Activated effector memory CD4-positive, alpha-beta T cell treated with anti-CD3 and anti-CD28 coated beads, Interleukin-2, amount 50 U/mL, for 16 hours (primary cell): Measurements from ENCODE around the gene POU1F1.
"Not testable (repeated sequence)": the region's sequence is repeated elsewhere in the genome, so short reads cannot be mapped to it uniquely, and the experiment has no call there.

Experiments used
- DNase-seq: peaks from one replicate; pipeline ENCODE4 v3.0.0-alpha.2; 2020

POU1F1 gene, protein sequence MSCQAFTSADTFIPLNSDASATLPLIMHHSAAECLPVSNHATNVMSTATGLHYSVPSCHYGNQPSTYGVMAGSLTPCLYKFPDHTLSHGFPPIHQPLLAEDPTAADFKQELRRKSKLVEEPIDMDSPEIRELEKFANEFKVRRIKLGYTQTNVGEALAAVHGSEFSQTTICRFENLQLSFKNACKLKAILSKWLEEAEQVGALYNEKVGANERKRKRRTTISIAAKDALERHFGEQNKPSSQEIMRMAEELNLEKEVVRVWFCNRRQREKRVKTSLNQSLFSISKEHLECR

DNA sequence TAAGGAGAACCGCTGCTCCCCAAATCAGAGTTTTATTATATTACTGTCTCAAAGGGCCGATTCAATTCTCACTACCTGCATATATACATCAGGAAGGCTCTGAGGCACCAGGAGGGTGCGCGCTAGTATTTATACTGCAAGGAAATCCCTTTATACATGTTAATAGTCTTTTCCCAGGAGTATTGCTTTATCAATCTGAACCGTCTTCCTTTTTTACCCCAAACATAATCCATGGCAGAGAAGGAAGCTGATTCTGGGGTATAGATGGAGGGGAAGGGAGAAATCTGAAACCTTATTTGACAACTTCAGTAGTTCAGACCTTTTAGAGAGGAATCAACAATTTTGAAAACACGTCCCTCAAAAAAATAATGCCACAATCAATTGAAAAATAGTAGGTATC is at the start of gene POU1F1:
POU1F1 (minus strand) TSS at position 101 of the 400 bp plus-strand sequence. CDS start 122 bp downstream, outside the sequence.
- no peak for DNase-seq

DNA sequence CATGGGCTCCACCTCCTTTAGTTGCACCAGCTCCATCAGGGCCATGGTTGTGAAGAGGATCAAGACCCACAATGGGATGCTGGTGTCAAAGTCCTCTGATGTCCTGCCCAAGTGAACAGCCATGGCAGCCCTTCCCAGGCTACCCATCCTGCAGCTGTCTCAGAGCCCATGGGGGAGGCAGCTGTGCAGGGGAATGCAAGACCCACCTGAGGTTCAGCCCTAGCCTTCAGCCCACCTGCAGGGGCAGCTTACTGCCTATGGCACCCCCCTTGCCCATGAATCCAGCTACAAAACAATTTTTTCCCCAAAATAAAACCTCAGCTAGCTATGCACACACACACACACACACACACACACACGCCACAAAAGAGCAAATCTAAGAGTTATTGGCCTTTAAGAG is 48.2 kb upstream of the POU1F1 start:
- DNase-seq, result no peak

DNA sequence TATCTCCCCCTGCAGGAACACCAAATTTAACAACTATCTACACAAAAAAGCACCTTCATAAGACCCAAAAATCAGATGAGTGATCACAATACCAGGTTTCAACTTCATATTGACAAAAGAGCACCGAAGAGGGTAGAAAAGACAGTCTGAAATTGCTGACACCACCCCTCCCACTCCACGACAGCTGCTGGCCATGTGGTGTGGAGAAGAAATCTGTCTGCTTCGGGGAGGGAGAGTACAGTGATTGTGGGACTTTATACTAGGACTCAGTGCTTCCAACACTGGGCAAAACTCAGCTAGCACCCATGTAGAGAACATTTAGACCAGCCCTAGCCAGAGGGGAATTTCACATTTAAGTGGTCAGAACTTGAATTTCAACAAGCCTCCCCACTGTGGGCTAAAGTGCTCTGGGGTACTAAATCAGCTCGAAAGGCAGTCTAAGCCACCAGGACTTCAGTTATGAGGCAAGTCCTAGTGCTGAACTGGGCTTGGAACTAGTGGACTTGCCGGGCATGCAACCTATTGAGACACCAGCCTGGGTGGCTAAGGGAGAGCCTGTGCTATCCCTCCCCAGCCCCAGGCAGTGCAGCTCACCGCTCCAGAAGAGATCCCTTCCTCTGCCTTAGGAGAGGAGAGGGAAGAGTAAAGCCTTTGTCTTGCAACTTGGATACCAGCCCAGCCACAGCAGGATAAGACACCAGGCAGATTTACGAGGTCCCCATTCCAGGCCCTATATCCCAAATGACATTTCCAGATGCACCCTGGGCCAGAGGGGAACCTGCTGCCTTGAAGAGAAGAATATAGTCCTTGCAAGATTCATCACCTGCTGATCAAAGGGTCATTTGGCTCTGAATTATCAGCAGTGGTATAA is 44.6 kb upstream of the POU1F1 start:
- no peak for DNase-seq

DNA sequence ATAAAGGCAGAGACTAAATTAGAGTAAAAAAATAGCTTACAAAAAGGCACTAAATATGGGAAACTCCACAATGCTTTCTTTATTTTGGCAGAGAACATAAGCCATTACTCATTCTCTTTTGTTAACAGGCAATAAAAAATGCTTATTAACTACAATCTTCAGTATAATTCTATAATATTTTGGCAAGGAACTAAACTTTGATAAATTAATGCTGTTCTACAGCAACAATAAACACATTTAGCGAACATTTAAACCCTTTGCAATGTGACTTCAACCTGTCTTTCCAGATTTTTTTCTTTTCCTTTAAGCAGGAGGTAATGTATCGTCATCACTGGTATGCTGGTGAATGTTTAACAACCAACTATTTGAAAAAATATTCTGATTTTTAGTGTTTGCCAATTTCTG is 42.2 kb upstream of the POU1F1 start:
- no peak for DNase-seq

DNA sequence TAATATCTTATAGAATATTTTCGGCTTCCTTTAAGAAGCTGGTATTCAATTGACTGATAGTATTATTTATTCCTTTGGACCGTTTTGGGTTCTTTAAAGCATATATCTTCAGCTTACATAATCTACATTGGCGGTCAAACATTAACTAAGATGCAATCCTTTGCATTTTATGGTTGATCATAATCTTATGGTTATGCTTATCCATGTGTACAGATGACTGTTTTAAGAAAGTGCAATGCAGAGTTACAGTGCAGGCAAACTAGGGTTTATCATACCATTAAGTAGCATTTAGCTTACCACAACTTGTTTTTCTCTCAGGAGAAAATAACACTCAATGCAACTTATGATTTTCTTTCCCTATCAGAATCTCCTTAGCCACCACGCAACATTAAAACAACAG is 41.4 kb upstream of the POU1F1 start:
- DNase-seq, result no peak

DNA sequence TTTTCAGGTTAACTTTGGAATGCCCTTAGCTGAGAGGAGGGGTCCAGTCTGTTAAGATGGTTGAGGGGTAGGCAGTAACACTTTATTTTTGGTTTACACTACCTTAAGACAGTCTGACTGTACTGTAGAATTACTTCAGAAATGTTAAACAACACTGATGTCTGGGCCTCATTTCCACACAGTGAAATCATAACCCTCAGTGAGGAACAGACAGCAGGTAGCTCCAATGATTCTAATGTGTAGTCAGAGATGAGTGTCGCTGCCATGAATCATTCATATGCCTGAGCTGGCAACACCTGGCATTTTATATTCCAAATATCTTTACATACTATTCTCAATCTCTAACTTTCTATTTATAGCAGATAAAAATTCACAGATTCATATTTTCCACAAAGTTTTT is 37.3 kb upstream of the POU1F1 start:
- no peak for DNase-seq

DNA sequence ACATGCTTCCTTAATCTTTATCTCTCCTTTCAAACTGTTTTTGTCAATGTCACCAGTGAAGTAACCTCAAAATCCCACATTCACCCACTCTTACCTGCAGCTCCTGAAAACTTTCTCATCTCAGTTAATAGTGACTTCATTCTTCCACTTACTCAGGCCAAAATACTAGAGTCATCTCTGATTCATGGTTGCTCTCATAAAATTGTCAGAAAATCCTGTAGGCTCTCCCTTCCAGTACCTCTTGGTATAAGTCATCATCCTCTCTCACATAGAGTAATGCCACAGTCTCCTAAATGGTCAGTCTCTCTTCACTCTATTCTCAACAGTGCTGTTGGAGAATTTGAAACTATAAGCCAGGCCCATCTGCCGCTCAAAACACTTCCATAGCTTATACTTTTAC is 34.9 kb upstream of the POU1F1 start:
- no peak for DNase-seq

DNA sequence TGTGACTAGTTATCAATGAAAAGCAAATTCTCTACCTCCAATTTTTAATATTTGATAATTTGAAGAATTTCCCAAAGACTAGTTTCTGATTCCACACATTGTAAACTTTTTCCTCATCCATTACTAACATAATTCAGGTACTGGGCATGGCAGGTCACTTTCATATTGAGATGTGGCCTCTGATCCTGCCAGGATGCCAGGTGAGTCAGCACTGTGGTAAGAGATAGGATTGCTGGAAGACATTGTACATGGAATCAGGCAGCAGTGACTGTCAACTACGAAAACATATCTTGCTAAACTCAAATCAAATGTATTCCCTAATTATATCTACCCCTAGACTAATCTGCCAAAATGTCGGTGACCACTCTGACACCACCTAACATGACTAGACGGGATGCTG is 33.2 kb upstream of the POU1F1 start:
- DNase-seq, result no peak

DNA sequence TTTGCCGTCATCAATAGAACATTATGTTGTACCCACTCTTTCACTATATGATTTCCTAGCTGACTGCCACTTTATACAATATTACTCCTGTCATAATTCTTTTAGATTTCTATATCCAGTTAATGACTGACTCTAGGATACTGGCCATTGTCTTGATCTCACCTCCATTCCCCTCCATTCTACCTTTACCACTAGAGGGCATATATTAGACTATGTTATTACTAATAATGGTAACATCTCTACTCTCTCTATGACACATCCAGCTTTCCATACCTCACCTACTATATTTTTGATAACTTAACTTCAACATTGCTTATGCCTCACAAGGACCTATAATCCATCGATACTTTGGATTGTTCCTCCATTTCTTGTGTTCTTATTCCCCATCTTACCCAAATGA is 31.4 kb upstream of the POU1F1 start:
- DNase-seq, result no peak

DNA sequence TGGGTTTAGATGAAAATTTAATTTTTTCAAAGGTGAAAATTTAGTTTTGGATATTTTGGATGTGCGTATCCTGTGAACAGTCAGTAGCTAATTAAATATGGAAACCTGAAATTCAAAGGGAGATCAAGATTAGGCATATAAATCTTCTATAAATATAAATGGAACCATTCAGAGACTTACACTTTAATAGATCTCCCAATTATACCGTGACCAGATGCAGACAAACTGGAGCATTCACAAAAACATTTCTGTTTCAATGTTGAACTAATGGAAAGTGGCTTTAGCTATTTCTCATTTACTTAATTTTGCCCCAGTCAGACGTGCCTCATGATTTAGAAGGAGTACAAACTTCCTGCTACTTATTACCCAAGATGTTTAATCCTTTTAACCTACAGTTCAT is 29.1 kb upstream of the POU1F1 start:
- no peak for DNase-seq

DNA sequence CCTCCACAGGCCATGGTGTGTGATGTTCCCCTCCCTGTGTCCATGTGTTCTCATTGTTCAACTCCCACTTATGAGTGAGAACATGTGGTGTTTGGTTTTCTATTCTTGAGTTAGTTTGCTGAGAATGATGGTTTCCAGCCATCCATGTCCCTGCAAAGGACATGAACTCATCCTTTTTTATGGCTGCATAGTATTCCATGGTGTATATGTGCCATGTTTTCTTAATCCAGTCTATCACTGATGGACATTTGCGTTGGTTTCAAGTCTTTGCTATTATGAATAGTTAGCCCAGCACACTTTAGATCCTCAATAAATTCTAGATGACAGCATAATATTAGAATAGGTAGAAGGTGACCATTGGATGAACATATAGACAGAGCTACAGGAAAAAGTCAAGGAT is 28.6 kb upstream of the POU1F1 start:
- not testable (repeated sequence) for DNase-seq

DNA sequence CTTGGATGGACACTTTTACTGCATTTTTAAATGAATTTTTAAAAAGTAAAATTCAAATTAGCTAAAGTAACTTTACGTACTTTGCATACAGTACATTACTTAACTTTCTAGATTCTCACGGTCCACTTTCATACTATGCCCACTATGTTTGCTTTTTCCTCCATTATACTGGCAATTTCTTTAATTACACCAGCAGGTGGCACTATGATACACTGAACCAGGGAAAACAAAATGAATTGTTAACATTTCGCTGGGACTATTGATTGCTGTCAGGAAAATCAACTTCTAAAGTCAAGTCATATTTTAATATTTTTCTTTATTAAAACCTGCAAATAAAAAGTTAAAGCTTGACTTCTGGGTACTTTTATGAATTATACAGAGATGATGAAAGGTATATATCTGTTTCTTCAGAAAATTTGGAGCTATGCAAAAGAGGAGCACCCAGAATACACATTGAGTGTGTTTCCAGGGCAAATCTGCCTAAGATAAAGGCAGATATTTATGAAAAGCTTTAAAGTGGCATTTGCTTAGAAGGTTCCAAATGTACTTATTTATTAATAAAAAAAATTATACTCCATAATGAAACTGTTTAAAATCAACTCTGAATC is 21.8 kb upstream of the POU1F1 start:
- DNase-seq, result no peak

DNA sequence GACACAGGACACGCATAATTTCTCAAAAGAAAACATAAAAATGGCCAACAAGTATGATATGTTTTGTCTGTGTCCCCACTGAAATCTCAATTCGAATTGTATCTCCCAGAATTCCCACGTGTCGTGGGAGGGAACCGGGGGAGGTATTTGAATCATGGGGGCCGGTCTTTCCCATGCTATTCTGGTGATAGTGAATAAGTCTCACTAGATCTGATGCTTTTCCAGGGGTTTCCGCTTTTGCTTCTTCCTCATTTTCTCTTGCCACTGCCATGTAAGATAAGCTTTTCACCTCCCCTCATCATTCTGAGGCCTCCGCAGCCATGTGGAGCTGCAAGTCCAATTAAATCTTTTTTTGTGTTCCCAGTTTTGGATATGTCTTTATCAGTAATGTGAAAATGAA is 12.1 kb upstream of the POU1F1 start:
- no peak for DNase-seq

DNA sequence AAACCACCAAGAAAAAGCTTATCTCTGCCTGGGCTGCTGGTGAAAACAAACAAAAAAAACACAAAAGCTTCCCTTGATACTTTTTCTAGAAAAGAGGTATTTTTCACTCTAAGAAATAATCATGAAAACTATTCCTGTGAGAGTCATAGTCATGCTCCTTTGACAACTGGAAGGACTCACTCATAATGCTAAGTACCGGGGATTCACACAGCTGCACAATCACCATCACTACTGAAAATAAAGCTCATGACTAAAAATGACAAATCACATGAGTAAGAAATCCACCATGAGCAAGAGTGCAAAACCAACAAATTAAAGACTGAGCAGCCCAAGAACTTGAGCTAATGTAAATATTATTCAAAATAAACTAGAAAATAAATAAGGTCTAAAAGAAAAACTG is 10.6 kb upstream of the POU1F1 start:
- DNase-seq, result no peak

DNA sequence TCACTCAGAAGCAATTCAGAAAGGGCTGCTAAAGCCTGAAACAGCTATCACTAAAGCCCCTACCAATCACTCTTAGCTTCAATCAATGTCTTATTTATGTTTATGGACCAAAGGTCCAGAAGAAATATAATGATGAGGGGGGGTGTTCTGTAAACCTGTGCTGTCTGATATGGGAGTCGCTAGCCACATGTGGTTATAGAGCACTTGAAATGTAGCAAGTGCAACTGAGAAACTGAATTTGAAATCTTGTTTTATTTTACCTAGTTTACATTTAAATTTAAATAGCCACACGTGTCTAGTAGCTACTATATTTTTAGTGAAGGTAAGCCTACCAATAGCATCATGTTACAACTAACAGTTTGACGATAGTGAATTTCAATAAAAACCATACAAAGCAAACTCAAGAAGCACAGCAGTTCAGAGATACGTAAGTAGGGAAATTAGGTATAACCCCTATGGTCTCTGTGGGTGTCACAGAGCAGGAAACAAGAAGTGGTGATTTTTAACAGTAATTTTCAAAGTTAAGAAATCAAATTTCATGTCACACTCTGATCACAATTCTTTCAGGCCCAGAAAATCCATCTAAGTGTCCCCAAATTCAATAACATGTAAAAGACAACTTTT is 3.6 kb downstream of the POU1F1 start:
- no peak for DNase-seq

DNA sequence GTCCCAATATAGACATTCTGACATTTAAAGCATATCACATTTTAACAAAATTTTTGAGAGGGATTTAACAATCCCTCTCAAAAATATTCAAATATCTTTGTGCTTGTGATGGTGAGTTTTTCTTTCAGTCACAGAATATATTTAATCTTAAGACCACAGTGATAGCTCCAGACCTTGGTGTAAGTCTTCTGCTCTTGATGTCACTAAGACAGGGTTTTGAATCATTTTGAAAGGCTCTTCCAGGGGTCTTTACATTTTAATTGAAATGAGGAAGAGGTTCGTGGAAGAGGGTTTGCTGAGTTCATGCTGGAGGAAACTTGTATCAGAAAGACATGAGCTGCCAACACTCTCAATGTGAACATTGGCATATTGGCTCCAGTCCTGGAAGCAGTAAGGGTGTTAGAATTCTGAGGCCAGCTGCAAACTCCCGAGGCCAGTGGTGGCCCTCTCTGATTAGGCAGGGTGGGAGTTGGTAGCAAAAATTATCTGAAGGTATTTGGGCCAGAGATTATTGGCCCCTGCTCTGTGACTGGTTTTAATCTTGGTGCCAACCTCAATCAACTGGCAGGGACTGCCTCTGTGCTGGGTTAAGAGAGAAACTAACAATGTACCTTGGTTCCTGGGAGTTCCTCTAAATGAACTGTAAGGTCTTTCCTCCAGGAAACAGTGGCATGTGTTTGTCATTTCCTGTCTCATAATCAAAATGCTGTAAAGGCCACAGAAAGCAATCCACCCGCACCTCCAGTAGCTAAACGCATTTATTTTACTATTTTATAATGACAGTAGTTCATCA is 5.3 kb downstream of the POU1F1 start:
- no peak for DNase-seq

DNA sequence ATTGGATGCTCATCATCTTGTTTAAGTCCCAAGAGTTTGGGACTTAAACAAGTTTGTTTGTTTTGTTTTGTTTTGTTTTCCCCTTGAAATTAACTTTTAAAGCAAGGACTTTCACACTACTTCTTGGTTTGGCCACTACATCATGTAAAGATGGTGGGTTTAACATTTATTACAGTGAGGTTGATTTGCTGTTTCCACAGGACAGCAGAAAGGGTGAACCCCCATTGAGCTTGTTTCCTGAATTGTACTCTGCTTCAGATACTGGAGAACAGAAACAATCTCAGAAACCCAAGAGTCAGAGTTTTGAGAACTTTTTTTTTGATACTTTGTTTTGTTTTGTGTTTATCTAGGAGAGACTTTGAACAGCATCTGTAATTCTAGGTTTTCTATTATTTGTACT is 6.7 kb downstream of the POU1F1 start:
- DNase-seq, result no peak

DNA sequence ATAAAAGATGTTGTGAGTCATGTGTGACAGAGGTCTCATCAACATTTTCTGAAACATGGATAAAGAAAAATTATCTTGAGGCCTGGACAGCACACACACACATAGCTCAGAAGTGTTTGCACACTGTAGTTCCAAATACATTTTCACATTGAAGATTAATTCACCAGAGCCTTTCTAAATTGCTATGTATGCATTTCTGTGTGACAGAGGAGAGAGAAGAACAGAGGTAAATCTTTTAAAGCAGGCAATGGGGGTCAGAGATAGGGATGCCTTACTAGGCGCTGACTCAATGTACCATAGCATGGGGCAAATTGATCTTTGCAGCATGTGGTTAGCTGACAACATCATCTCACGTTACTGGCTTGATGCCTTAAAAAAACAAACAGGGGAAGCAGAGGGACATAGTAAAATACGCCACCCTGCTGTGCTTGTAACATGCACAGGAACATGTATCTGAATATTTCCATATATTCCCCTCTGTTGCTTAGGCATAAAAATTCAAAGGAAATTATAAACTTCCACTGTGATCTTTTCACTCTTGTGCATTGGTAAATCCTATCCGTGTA is 7.7 kb downstream of the POU1F1 start:
- no peak for DNase-seq

DNA sequence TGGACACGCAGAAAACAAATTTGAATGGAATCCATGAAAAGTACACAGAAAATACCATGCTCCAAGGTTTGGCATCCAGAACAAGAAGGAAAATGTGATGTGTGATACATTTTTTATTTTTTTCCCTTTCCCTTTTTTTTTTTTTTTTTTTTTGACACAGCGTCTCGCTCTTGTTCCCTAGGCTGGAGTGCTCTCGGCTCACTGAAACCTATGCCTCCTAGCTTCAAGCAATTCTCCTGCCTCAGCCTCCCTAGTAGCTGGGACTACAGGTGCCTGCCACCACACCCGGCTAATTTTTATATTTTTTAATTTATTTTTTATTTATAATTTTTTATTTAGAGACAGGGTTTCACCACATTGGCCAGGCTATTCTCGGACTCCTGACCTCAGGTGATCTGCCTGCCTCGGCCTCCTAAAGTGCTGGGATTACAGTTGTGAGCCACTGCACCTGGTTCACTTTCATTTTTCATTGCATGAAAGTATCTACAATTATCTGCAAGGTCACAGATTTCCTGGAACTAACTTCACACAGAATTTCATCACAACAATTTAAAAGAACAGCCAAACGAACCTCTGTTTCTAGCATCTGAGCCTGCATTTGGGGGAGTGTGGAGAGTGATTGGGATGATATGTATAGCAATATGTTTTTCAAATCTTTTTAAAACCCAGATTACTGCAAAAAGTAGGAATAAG is 8.3 kb downstream of the POU1F1 start:
- no peak for DNase-seq

DNA sequence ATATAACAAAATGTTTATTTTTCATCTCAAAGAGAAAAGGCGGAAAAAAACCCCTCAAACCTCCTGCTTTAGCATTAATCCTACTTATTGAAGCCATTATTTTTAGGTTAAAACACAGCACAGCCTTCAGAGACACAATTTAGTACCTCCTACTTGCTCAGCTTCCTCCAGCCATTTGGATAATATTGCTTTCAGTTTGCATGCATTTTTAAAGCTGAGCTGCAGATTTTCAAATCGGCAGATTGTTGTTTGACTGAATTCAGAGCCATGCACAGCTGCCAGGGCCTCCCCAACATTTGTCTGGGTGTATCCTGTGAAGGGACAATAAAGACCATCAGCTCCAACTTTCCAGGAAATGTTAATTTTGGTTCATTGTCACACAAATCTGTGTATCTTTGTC is 14.5 kb downstream of the POU1F1 start:
- DNase-seq, result no peak

DNA sequence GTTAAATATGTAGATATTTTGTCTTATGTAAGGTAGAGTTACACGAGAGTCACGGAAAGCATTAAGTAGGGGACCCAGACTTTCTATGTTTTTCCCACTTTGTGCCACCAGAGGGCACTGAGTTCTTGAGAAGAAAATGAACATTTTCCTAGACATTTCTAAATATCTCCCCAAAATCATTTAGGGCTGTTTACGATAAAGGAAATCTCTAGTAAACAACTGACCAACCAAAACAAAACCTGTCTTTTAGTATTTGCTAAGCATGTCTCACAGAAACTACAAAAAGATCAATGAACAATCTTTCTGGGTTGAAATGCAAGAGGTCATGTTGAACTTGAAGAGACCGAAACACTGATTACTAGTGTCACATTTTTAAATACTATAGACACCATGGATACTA is 16.1 kb downstream of the POU1F1 start:
- no peak for DNase-seq

DNA sequence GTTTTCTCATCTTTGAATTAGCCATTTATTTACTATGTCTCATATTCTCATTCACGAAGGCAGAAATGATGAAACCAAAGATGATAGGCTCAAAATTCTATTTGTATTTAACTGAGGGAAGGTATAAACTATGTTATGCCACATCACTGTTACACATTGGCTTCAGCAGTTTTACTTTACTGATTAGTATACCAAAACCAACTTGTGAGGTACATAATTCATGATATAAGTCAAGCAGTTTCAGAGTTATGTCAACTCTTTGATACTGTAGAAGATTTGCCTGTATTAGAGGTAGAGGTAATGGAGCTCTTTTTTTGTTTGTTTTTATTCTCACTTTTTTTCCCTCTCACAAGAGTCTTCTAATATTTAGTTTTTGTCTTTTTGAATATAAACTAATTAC is 26.4 kb downstream of the POU1F1 start:
- no peak for DNase-seq
